ENCODE results near the gene ERCC1. TPM values are rescaled to one million over a fixed set of nuclear protein-coding genes. Genes with fewer than 3 reads are reported as not detected.
A peak's percentile ranks its signal among the peaks of the same experiment; 100 is the strongest.

Gene ERCC1
- total and polyA plus RNA-seq, 8 donors = 7.8 to 79.3 (median 49.5) TPM

DNA sequence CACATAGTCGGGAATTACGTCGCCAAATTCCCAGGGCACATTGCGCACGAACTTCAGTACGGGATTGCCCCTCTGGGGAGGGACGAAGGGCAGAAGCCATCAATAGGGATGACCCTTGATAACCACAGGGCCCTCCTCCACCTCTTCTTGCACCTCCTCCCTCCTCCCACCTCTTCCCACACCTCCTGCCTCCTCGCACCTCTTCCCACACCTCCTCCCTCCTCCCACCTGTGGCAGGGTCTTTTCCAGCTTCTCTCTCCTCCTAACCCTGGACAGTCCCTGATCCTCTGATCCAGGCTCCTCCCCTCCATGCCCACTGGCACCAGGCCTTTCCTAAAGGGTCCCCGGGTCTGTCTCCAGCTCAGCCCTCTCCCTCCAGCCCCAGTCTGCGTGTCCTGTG lies 3.4 kb downstream of the ERCC1 start:
- TF ChIP-seq POLR2A (IDR thresholded peaks at IDR 0.05) (no peak), POLR2AphosphoS5 (IDR thresholded peaks at IDR 0.05) (no peak), EP300 (IDR thresholded peaks at IDR 0.05) (no peak)
- TF ChIP-seq, protein P1, sequence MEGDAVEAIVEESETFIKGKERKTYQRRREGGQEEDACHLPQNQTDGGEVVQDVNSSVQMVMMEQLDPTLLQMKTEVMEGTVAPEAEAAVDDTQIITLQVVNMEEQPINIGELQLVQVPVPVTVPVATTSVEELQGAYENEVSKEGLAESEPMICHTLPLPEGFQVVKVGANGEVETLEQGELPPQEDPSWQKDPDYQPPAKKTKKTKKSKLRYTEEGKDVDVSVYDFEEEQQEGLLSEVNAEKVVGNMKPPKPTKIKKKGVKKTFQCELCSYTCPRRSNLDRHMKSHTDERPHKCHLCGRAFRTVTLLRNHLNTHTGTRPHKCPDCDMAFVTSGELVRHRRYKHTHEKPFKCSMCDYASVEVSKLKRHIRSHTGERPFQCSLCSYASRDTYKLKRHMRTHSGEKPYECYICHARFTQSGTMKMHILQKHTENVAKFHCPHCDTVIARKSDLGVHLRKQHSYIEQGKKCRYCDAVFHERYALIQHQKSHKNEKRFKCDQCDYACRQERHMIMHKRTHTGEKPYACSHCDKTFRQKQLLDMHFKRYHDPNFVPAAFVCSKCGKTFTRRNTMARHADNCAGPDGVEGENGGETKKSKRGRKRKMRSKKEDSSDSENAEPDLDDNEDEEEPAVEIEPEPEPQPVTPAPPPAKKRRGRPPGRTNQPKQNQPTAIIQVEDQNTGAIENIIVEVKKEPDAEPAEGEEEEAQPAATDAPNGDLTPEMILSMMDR (IDR thresholded peaks at IDR 0.05) = no peak

DNA sequence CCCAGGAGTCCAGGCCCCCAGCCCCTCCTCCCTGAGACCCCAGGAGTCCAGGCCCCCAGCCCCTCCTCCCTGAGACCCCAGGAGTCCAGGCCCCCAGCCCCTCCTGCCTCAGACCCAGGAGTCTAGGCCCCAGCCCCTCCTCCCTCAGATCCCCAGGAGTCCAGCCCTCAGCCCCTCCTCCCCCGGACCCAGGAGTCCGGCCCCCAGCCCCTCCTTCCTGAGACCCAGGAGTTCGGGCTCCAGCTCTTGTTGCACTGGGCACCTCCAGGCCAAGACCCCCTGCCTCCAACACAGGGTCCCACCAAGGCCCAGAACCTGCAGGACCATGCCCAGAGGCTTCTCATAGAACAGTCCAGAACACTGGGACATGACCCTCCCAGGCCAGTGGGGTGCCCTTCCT lies 3.8 kb downstream of the ERCC1 start:
- H3K27ac ChIP-seq = peak overlapping the region in 1 of 5 donors; percentile 36
- DNase-seq = no peak

More for the DNA sequence above, 3.4 kb downstream of the ERCC1 start:
- 79 to 90% (median 84%) methylated on average over 8 to 10 of the region's 10 CpGs for WGBS, 5 donors
- peak overlapping the region in 1 of 5 donors; percentile 36 for H3K27ac ChIP-seq
- H3K36me3 ChIP-seq = peaks cover 20 to 67% (median 60%) of the 10 kb centered on the region in 4 donors
- no peak for DNase-seq
- H3K4me3 ChIP-seq = no peak overlapping the region
- intact Hi-C loops (cut with DNase I; ENCODE audit: low total_unique reads) = no loop called here
- H3K27me3 ChIP-seq = no peaks in the 10 kb centered on the region
- no peaks in the 10 kb centered on the region for H3K9me3 ChIP-seq
- H3K4me1 ChIP-seq = peaks cover 18 to 46% (median 34%) of the 10 kb centered on the region in 4 donors

DNA sequence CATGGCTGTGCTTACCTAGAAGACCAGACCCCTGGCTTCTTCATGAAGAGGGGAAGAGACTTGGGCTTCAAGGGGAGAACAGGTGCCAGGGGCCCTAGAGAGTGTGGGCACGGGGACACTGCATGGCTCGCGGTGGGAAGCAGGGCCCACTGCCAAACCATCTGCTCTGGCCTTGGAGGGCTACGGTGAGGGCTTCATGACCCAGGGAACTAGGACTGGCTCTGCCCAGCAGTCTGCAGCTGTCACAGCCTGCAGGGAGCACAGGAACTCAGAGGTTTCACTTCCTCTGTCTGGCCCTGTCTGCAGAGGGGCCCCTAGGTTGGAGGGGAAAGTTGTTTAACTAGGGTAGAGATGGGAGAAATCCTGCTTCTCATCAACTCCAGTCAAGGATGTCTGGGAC lies 4.3 kb downstream of the ERCC1 start:
- H3K4me1 ChIP-seq = peaks cover 15 to 36% (median 27%) of the 10 kb centered on the region in 4 donors
- H3K36me3 ChIP-seq = peaks cover 20 to 76% (median 67%) of the 10 kb centered on the region in 4 donors
- 43 to 74% (median 61%) methylated on average over 4 of the region's 4 CpGs for WGBS, 5 donors
- no peaks in the 10 kb centered on the region for H3K27me3 ChIP-seq
- H3K4me3 ChIP-seq = no peak overlapping the region
- H3K9me3 ChIP-seq = no peaks in the 10 kb centered on the region
- intact Hi-C loops (cut with DNase I; ENCODE audit: low total_unique reads) = no loop called here
- DNase-seq = no peak
- TF ChIP-seq POLR2AphosphoS5 (IDR thresholded peaks at IDR 0.05) (no peak), EP300 (IDR thresholded peaks at IDR 0.05) (no peak), POLR2A (IDR thresholded peaks at IDR 0.05) (no peak)
- TF ChIP-seq, protein P1 (IDR thresholded peaks at IDR 0.05) = no peak
- peak overlapping the region in 3 of 5 donors; percentile 10 to 52 (median 17) for H3K27ac ChIP-seq

More for the DNA sequence above, 3.8 kb downstream of the ERCC1 start:
- intact Hi-C loops (cut with DNase I; ENCODE audit: low total_unique reads) = no loop called here
- Histone ChIP-seq H3K36me3 (peaks cover 20 to 71% (median 62%) of the 10 kb centered on the region in 4 donors), H3K9me3 (no peaks in the 10 kb centered on the region), H3K4me3 (no peak overlapping the region), H3K27me3 (no peaks in the 10 kb centered on the region), H3K4me1 (peaks cover 18 to 41% (median 30%) of the 10 kb centered on the region in 4 donors)
- 44 to 61% (median 54%) methylated on average over 3 of the region's 3 CpGs; no CpG with 5 or more reads in 1 of the 5 donors for WGBS, 5 donors
- TF ChIP-seq, protein P1 (IDR thresholded peaks at IDR 0.05) = no peak
- TF ChIP-seq EP300 (IDR thresholded peaks at IDR 0.05) = no peak
- no peak for TF ChIP-seq POLR2A (IDR thresholded peaks at IDR 0.05)
- no peak for TF ChIP-seq POLR2AphosphoS5 (IDR thresholded peaks at IDR 0.05)

DNA sequence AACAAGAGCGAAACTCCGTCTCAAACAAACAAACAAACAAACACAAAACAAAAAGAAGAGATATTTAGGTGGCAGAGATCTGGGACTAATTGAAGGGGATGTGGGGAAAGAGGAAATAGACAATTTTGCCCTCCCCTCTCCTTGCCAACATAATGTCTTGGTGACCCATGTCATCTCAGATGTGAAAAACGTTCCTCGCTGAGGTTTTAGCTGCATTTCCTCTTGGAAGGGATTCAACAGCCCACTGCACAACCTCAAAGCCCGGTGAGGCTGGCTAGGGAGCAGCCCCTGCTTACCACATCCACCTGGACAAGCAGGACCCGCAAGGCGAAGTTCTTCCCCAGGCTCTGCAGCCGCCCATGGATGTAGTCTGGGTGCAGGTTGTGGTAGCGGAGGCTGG lies 4.9 kb downstream of the ERCC1 start:
- TF ChIP-seq, protein P1 (IDR thresholded peaks at IDR 0.05) = no peak
- TF ChIP-seq EP300 (IDR thresholded peaks at IDR 0.05) = no peak
- H3K9me3 ChIP-seq = no peaks in the 10 kb centered on the region
- peak overlapping the region in 1 of 5 donors; percentile 52 for H3K27ac ChIP-seq
- H3K27me3 ChIP-seq = no peaks in the 10 kb centered on the region
- intact Hi-C loops (cut with DNase I; ENCODE audit: low total_unique reads) = no loop called here
- peaks cover 21 to 81% (median 73%) of the 10 kb centered on the region in 4 donors for H3K36me3 ChIP-seq
- 70 to 79% (median 75%) methylated on average over 6 to 9 of the region's 9 CpGs for WGBS, 5 donors
- H3K4me3 ChIP-seq = no peak overlapping the region
- H3K4me1 ChIP-seq = peaks cover 10 to 33% (median 24%) of the 10 kb centered on the region in 4 donors
- DNase-seq = no peak

Data from stomach (tissue), 9 donors.